Measurements from ENCODE around the gene SH2D4B. TPM values are rescaled to one million over a fixed set of nuclear protein-coding genes. Genes with fewer than 3 reads are reported as not detected.
A peak's percentile ranks its signal among the peaks of the same experiment; 100 is the strongest.

Gene SH2D4B
- total RNA-seq, 1 experiment from 2014 or later = 0.07 TPM

DNA sequence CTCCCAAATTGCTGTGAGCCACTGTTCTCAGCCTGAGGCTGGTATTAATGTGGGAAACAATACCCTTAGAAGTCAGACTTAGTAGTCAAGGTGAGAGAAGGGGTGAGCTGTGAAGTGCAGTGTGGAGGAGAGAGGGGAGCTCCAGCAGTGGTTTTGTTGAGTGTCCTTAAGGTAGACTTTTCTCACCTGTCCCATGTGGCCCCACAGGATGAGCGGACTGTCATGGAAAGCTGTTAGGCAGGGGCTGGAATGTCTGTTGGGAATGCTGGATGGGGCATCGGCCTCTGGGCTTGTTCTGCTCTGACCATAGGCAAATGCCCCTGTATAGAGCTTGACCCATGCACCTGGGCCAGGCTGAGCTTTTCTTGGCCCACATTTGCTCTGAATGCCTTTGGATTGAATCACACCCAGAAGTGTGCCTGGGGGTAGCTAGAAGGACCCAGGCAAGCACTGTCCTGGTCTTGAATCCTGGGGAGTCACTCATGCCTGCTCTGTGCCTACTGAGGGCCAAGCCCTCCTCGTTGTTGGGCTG lies 36.3 kb upstream of the SH2D4B start:
- Histone ChIP-seq H3K4me2 (ENCODE audit: insufficient read depth, insufficient read length, low read length) (no peak overlapping the region), H2BK20ac (ENCODE audit: low read depth, low read length, poor library complexity, severe bottlenecking) (no peak overlapping the region), H4K5ac (ENCODE audit: insufficient read length, low read depth, low read length) (no peak overlapping the region), H3K9ac (ENCODE audit: extremely low read depth, insufficient read length, low read length) (no peak overlapping the region), H4K91ac (ENCODE audit: insufficient read length, low read depth, low read length) (no peak overlapping the region), H3K9me3 (ENCODE audit: control insufficient read depth, low read depth, low read length) (no peaks in the 10 kb centered on the region), H3K23ac (ENCODE audit: insufficient read length, low read depth, low read length) (no peak overlapping the region), H2BK5ac (ENCODE audit: insufficient read length, low read length) (no peak overlapping the region), H3K18ac (ENCODE audit: insufficient read length, low read depth, low read length) (no peak overlapping the region), H3K27ac (ENCODE audit: insufficient read length, low read depth, low read length) (no peak overlapping the region), H3K56ac (ENCODE audit: insufficient read length, low read depth, low read length) (no peak overlapping the region), H4K20me1 (ENCODE audit: control insufficient read depth, insufficient read depth, insufficient read length) (no peaks in the 10 kb centered on the region), H3K79me1 (ENCODE audit: insufficient read depth, low read depth, low read length, poor library complexity, severe bottlenecking) (no peaks in the 10 kb centered on the region), H2BK15ac (ENCODE audit: low read depth, low read length) (no peak overlapping the region), H3K14ac (ENCODE audit: insufficient read depth, low read length) (no peak overlapping the region; the same call in 1 of the 2 replicates), H3T11ph (ENCODE audit: low read length) (no peak overlapping the region), H4K8ac (replicated peaks; ENCODE audit: insufficient read length, low read depth, low read length) (no peak overlapping the region), H2AK5ac (ENCODE audit: insufficient read length, low read length) (no peak overlapping the region), H2BK12ac (ENCODE audit: insufficient read length, low read depth, low read length) (no peak overlapping the region), H3K4ac (ENCODE audit: low read depth, low read length) (no peak overlapping the region), H3K4me1 (ENCODE audit: insufficient read depth, low read length) (peaks cover 4% of the 10 kb centered on the region; the same call in 1 of the 2 replicates), H2AFZ (ENCODE audit: low read length) (no peak overlapping the region), H3K23me2 (ENCODE audit: insufficient read length, low read depth, low read length, poor library complexity, severe bottlenecking) (no peaks in the 10 kb centered on the region), H3K27me3 (ENCODE audit: insufficient read depth, low read length) (no peaks in the 10 kb centered on the region), H3K79me2 (ENCODE audit: insufficient read depth, low read length) (no peaks in the 10 kb centered on the region), H2BK120ac (ENCODE audit: low read depth, low read length, poor library complexity, severe bottlenecking) (no peak overlapping the region)
- Mint-ChIP-seq H3K27me3 (ENCODE audit: low read depth) (no peaks in the 10 kb centered on the region), H3K36me3 (ENCODE audit: insufficient read depth in 1 of 3, low read depth in 3 of 3) (peaks cover 4 to 8% (median 4%) of the 10 kb centered on the region in 3 experiments; a peak in 4 of 7 replicates), H3K4me3 (no peak overlapping the region), H3K9me3 (no peaks in the 10 kb centered on the region; a peak in 1 of 5 replicates), H3K4me1 (peaks cover 56 to 75% of the 10 kb centered on the region in 2 experiments), H3K27ac (peak overlapping the region in 2 of 3 experiments; percentile 11 to 38; a peak in 1 of 7 replicates)
- WGBS (ENCODE audit: extremely low coverage, insufficient read length, low lambda C conversion rate) = no CpG with 5 or more reads among the region's 3 CpGs
- DNase-seq = no peak
- TF ChIP-seq, protein P1, sequence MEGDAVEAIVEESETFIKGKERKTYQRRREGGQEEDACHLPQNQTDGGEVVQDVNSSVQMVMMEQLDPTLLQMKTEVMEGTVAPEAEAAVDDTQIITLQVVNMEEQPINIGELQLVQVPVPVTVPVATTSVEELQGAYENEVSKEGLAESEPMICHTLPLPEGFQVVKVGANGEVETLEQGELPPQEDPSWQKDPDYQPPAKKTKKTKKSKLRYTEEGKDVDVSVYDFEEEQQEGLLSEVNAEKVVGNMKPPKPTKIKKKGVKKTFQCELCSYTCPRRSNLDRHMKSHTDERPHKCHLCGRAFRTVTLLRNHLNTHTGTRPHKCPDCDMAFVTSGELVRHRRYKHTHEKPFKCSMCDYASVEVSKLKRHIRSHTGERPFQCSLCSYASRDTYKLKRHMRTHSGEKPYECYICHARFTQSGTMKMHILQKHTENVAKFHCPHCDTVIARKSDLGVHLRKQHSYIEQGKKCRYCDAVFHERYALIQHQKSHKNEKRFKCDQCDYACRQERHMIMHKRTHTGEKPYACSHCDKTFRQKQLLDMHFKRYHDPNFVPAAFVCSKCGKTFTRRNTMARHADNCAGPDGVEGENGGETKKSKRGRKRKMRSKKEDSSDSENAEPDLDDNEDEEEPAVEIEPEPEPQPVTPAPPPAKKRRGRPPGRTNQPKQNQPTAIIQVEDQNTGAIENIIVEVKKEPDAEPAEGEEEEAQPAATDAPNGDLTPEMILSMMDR (conservative IDR thresholded peaks at IDR 0.05) = no peak
